ENCODE data around the gene ACBD4. TPM values are rescaled to one million over a fixed set of nuclear protein-coding genes. Genes with fewer than 3 reads are reported as not detected.

The ACBD4 gene
- polyA plus RNA-seq, 1 donor: 16.6 TPM

GRCh38 chr17:45128331-45128730 is 7.2 kb upstream of the ACBD4 start:
- Histone ChIP-seq H3K27me3 (ENCODE audit: control insufficient read depth, insufficient read depth, low read length) (no peaks in the 10 kb centered on the region), H3K9me3 (ENCODE audit: control insufficient read depth, low read depth, low read length) (peaks cover 8% of the 10 kb centered on the region), H3K4me3 (ENCODE audit: low read length) (no peak overlapping the region), H3K27ac (ENCODE audit: low read length) (peak overlapping the region; percentile 92), H3K4me1 (ENCODE audit: control insufficient read depth, insufficient read depth, low read length) (peaks cover 72% of the 10 kb centered on the region), H3K36me3 (ENCODE audit: control insufficient read depth, insufficient read depth, low read length) (no peaks in the 10 kb centered on the region)
- DNase-seq: no peak
- WGBS (ENCODE audit: insufficient coverage, low lambda C conversion rate): no CpG with 5 or more reads among the region's 5 CpGs

GRCh38 chr17:45128989-45129388 is 6.5 kb upstream of the ACBD4 start:
- Histone ChIP-seq H3K27me3 (ENCODE audit: control insufficient read depth, insufficient read depth, low read length) (no peaks in the 10 kb centered on the region), H3K9me3 (ENCODE audit: control insufficient read depth, low read depth, low read length) (peaks cover 8% of the 10 kb centered on the region), H3K4me3 (ENCODE audit: low read length) (no peak overlapping the region), H3K36me3 (ENCODE audit: control insufficient read depth, insufficient read depth, low read length) (no peaks in the 10 kb centered on the region), H3K27ac (ENCODE audit: low read length) (peak overlapping the region; percentile 92), H3K4me1 (ENCODE audit: control insufficient read depth, insufficient read depth, low read length) (peaks cover 66% of the 10 kb centered on the region)
- no CpG with 5 or more reads among the region's 2 CpGs for WGBS (ENCODE audit: insufficient coverage, low lambda C conversion rate)
- DNase-seq: no peak

GRCh38 chr17:45129426-45129939 is 6.0 kb upstream of the ACBD4 start:
- H3K36me3 ChIP-seq (ENCODE audit: control insufficient read depth, insufficient read depth, low read length): no peaks in the 10 kb centered on the region
- H3K9me3 ChIP-seq (ENCODE audit: control insufficient read depth, low read depth, low read length): peaks cover 8% of the 10 kb centered on the region
- H3K27ac ChIP-seq (ENCODE audit: low read length): peak overlapping the region; percentile 92
- peaks cover 61% of the 10 kb centered on the region for H3K4me1 ChIP-seq (ENCODE audit: control insufficient read depth, insufficient read depth, low read length)
- WGBS (ENCODE audit: insufficient coverage, low lambda C conversion rate): no CpG with 5 or more reads among the region's 10 CpGs
- no peak overlapping the region for H3K4me3 ChIP-seq (ENCODE audit: low read length)
- no peaks in the 10 kb centered on the region for H3K27me3 ChIP-seq (ENCODE audit: control insufficient read depth, insufficient read depth, low read length)
- peak; percentile 65 to 78 for DNase-seq

GRCh38 chr17:45129940-45130680 is 5.4 kb upstream of the ACBD4 start:
- DNase-seq: no peak
- peaks cover 55% of the 10 kb centered on the region for H3K4me1 ChIP-seq (ENCODE audit: control insufficient read depth, insufficient read depth, low read length)
- H3K27me3 ChIP-seq (ENCODE audit: control insufficient read depth, insufficient read depth, low read length): no peaks in the 10 kb centered on the region
- WGBS (ENCODE audit: insufficient coverage, low lambda C conversion rate): no CpG with 5 or more reads among the region's 13 CpGs
- H3K4me3 ChIP-seq (ENCODE audit: low read length): no peak overlapping the region
- no peaks in the 10 kb centered on the region for H3K36me3 ChIP-seq (ENCODE audit: control insufficient read depth, insufficient read depth, low read length)
- peaks cover 8% of the 10 kb centered on the region for H3K9me3 ChIP-seq (ENCODE audit: control insufficient read depth, low read depth, low read length)
- peak overlapping the region; percentile 92 for H3K27ac ChIP-seq (ENCODE audit: low read length)

GRCh38 chr17:45130681-45131615 is 4.5 kb upstream of the ACBD4 start:
- Histone ChIP-seq H3K27me3 (ENCODE audit: control insufficient read depth, insufficient read depth, low read length) (no peaks in the 10 kb centered on the region), H3K4me1 (ENCODE audit: control insufficient read depth, insufficient read depth, low read length) (peaks cover 55% of the 10 kb centered on the region), H3K9me3 (ENCODE audit: control insufficient read depth, low read depth, low read length) (peaks cover 8% of the 10 kb centered on the region), H3K4me3 (ENCODE audit: low read length) (peak overlapping the region; percentile 89), H3K36me3 (ENCODE audit: control insufficient read depth, insufficient read depth, low read length) (no peaks in the 10 kb centered on the region), H3K27ac (ENCODE audit: low read length) (peak overlapping the region; percentile 92)
- no CpG with 5 or more reads among the region's 17 CpGs for WGBS (ENCODE audit: insufficient coverage, low lambda C conversion rate)
- no peak for DNase-seq

- Histone ChIP-seq H3K27me3 (ENCODE audit: control insufficient read depth, insufficient read depth, low read length) (no peaks in the 10 kb centered on the region), H3K36me3 (ENCODE audit: control insufficient read depth, insufficient read depth, low read length) (no peaks in the 10 kb centered on the region), H3K9me3 (ENCODE audit: control insufficient read depth, low read depth, low read length) (peaks cover 8% of the 10 kb centered on the region), H3K4me3 (ENCODE audit: low read length) (peak overlapping the region; percentile 89), H3K4me1 (ENCODE audit: control insufficient read depth, insufficient read depth, low read length) (peaks cover 59% of the 10 kb centered on the region), H3K27ac (ENCODE audit: low read length) (peak overlapping the region; percentile 68)
- WGBS (ENCODE audit: insufficient coverage, low lambda C conversion rate): no CpG with 5 or more reads among the region's 46 CpGs
- no peak for DNase-seq
Observed at GRCh38 chr17:45131616-45132319, 3.7 kb upstream of the ACBD4 start.

- Histone ChIP-seq H3K9me3 (ENCODE audit: control insufficient read depth, low read depth, low read length) (peaks cover 8% of the 10 kb centered on the region), H3K4me3 (ENCODE audit: low read length) (peak within 1 kb of the TSS; percentile 93), H3K27ac (ENCODE audit: low read length) (peak within 1 kb of the TSS; percentile 98), H3K4me1 (ENCODE audit: control insufficient read depth, insufficient read depth, low read length) (peaks cover 56% of the 10 kb centered on the region), H3K36me3 (ENCODE audit: control insufficient read depth, insufficient read depth, low read length) (no peaks in the 10 kb centered on the region), H3K27me3 (ENCODE audit: control insufficient read depth, insufficient read depth, low read length) (no peaks in the 10 kb centered on the region)
- no peak for DNase-seq
- WGBS (ENCODE audit: insufficient coverage, low lambda C conversion rate): no CpG with 5 or more reads among the region's 36 CpGs
Observed at GRCh38 chr17:45132320-45132571, 3.2 kb upstream of the ACBD4 start, which contains the start of gene PLCD3. Gene PLCD3 (minus strand): TSS chr17:45132515. CDS start chr17:45132410, 105 bp downstream.

GRCh38 chr17:45132572-45133463 is 2.7 kb upstream of the ACBD4 start:
- peaks cover 8% of the 10 kb centered on the region for H3K9me3 ChIP-seq (ENCODE audit: control insufficient read depth, low read depth, low read length)
- no CpG with 5 or more reads among the region's 71 CpGs for WGBS (ENCODE audit: insufficient coverage, low lambda C conversion rate)
- peak overlapping the region; percentile 93 for H3K4me3 ChIP-seq (ENCODE audit: low read length)
- H3K4me1 ChIP-seq (ENCODE audit: control insufficient read depth, insufficient read depth, low read length): peaks cover 50% of the 10 kb centered on the region
- DNase-seq: peak; percentile 72 to 80
- H3K27ac ChIP-seq (ENCODE audit: low read length): peak overlapping the region; percentile 98
- H3K27me3 ChIP-seq (ENCODE audit: control insufficient read depth, insufficient read depth, low read length): no peaks in the 10 kb centered on the region
- H3K36me3 ChIP-seq (ENCODE audit: control insufficient read depth, insufficient read depth, low read length): peaks cover under 1% of the 10 kb centered on the region

GRCh38 chr17:45135978-45136791 is 698 bp downstream of the ACBD4 start:
- peak overlapping the region; percentile 1 for H3K27ac ChIP-seq (ENCODE audit: low read length)
- DNase-seq: no peak
- WGBS (ENCODE audit: insufficient coverage, low lambda C conversion rate): no CpG with 5 or more reads among the region's 21 CpGs
- peaks cover 8% of the 10 kb centered on the region for H3K9me3 ChIP-seq (ENCODE audit: control insufficient read depth, low read depth, low read length)
- peak overlapping the region; percentile 57 for H3K4me3 ChIP-seq (ENCODE audit: low read length)
- peaks cover 4% of the 10 kb centered on the region for H3K36me3 ChIP-seq (ENCODE audit: control insufficient read depth, insufficient read depth, low read length)
- no peaks in the 10 kb centered on the region for H3K27me3 ChIP-seq (ENCODE audit: control insufficient read depth, insufficient read depth, low read length)
- H3K4me1 ChIP-seq (ENCODE audit: control insufficient read depth, insufficient read depth, low read length): peaks cover 18% of the 10 kb centered on the region

Data from large intestine (tissue), 3 donors.